ENCODE data around the gene LIX1L.

Gene LIX1L

GRCh38 chr1:145891587-145892485 lies 66.0 kb downstream of the LIX1L start:
- peak; percentile 95 for DNase-seq

GRCh38 chr1:145891143-145891542 lies 66.7 kb downstream of the LIX1L start:
- DNase-seq = peak; percentile 30

GRCh38 chr1:145889722-145890121 lies 68.1 kb downstream of the LIX1L start:
- no peak for DNase-seq

GRCh38 chr1:145887631-145888030 lies 70.2 kb downstream of the LIX1L start:
- no peak for DNase-seq

GRCh38 chr1:145886816-145887215 lies 71.0 kb downstream of the LIX1L start:
- no peak for DNase-seq

- no peak for DNase-seq
These were observed 71.4 kb downstream of the LIX1L start for GRCh38 chr1:145886390-145886789.

GRCh38 chr1:145885738-145886287 lies 72.0 kb downstream of the LIX1L start, which contains the start of gene ANKRD35:
ANKRD35 (minus strand) TSS chr1:145885866; CDS start chr1:145885758, 108 bp downstream.
- peak; percentile 17 for DNase-seq

GRCh38 chr1:145884675-145885074 lies 73.1 kb downstream of the LIX1L start:
- DNase-seq = no peak
